ENCODE data around the gene DUSP23. TPM values are rescaled to one million over a fixed set of nuclear protein-coding genes. Genes with fewer than 3 reads are reported as not detected.

DUSP23 gene
- total RNA-seq, 4 donors from 2014 or later: 93.1 to 108 (median 98.6) TPM

DNA sequence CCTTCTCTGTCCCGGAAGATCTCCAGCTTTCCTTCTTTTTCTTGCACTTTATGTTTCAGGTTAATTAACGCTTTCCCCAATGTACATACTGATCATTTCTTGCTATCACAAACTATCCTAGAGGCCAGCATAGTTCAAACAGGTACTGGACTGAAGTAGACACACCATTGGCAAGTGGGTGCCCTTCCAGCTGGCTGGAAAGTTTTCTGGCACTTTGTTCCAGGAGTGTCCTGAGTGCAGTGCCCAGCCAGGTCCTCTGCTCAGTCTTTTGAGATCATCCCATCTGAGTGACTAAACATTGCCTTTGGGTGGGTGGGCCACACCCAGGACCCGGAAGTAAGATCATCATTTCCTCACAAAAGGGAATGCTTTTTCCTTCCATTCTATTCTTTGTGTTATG lies 15.0 kb upstream of the DUSP23 start:
- ATAC-seq (ENCODE audit: low FRiP score): no peak
- TF ChIP-seq, protein P1, sequence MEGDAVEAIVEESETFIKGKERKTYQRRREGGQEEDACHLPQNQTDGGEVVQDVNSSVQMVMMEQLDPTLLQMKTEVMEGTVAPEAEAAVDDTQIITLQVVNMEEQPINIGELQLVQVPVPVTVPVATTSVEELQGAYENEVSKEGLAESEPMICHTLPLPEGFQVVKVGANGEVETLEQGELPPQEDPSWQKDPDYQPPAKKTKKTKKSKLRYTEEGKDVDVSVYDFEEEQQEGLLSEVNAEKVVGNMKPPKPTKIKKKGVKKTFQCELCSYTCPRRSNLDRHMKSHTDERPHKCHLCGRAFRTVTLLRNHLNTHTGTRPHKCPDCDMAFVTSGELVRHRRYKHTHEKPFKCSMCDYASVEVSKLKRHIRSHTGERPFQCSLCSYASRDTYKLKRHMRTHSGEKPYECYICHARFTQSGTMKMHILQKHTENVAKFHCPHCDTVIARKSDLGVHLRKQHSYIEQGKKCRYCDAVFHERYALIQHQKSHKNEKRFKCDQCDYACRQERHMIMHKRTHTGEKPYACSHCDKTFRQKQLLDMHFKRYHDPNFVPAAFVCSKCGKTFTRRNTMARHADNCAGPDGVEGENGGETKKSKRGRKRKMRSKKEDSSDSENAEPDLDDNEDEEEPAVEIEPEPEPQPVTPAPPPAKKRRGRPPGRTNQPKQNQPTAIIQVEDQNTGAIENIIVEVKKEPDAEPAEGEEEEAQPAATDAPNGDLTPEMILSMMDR (IDR thresholded peaks at IDR 0.05): no peak
- no peak for DNase-seq (ENCODE audit: low spot score)

DNA sequence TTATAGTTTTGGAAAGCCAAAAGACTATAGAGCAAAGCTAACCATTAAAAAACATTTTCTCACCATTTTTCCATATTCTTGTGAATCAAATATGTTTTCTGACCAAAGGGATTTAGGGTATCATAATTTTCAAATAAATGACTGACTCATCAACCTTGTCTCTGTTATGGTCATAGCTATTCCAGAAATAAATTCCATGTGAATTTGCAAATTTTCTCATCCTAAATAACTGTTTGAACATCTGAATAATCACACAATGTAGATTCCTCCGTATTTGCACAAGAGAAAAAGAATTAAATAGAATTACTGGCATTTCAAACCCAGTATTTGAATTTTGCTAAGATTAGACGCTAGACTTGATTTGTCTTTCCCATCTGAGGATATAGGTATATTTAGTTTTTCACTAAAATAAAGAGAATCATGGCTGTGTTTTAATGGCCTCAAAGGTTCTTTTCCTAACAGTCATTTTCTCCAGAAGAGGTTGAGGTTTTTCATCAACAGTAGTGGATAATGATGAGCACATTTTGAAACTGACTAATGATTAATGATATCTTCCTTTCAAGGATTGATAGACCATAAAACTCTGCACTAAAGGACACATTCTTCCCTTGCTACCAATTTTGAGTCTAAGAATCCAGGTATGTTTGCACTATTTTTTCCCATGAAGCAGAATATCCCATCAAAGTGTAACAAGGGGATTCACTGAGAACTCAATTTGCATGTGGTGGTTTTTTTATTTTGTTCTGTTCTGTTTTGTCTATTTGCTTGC lies 9.5 kb upstream of the DUSP23 start:
- TF ChIP-seq, protein P1 (IDR thresholded peaks at IDR 0.05): no peak
- no peak for DNase-seq (ENCODE audit: low spot score)
- ATAC-seq (ENCODE audit: low FRiP score): no peak

DNA sequence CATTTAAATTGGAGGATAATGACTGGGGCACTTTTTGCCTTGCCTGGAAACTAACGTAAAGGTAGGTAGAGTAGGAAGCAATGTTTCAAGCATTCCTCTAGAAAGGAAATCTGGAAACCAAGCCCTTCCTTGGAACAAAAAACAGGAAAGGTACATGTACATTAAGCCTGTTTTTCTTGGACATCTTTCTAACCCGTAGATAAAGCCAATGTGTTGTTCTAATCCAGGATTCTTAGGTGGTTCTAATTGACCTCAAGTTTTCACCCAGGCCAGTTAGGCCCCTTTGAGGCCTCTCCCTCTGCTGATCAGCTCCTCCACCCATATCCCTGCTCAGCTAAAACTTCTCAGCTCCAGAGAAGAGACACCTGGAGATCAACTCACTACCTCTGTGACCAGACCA lies 6.3 kb upstream of the DUSP23 start:
- ATAC-seq (ENCODE audit: low FRiP score) (no peak), DNase-seq (ENCODE audit: low spot score) (no peak)
- TF ChIP-seq, protein P1 (IDR thresholded peaks at IDR 0.05): no peak

DNA sequence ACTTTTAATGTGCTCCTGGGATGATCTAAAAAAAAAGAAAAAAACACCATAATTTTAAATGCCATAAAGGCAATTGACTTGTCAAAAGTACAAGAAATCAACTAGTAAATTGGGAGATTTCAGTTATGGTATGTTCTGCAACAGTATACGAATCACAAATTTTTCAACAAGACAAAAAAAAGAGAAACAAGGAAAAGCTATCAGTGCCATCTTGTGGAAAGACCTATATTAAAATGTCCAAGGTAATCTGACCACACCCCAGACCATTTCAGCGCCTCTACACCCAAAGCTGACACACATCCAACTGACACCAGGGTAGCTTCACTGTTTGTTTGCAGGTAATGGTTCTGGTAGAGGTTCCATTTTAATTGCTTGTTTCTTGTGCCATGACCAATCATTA lies 5.0 kb upstream of the DUSP23 start:
- ATAC-seq (ENCODE audit: low FRiP score) (no peak), DNase-seq (ENCODE audit: low spot score) (no peak)
- TF ChIP-seq, protein P1 (IDR thresholded peaks at IDR 0.05): no peak

DNA sequence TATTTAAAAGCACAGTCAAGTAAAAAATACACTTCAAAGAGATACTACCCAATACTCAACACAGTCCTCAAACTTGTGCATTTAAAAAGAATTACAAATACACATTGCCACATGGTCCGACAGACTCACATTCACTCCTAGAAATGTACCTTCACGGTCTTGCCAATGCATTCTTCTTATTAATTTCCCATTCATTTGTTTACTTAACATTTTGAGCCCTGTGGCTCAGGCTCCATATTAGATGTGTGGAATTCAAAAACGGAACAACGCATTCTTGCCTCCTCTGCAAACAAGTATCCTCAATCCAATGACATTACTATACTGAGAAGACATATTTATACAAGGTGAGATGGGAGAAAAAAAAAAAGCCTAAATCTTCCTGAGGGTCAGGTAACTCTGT lies 2.5 kb upstream of the DUSP23 start:
- no peak for ATAC-seq (ENCODE audit: low FRiP score)

DNA sequence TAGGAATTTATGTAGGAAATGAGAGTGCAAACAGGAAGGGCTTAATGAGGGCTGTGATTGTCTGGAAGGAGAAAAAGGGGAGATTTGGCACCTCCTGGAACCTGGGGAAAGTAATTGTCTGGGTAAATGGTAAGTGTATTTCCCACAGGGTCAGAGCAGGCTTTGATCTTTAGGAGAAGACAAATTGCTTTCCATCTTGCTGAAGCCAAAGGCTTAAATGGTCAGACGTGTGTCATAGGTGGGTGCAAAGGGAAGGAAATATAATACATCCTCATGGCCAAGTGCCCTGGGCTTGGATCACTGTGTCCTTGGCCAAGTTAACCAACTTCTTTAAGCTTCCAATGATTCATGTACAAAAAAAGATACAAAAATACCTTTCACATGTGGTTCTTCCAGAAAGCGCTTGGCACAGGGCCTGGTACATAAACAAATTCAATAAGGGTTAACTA lies 1.3 kb upstream of the DUSP23 start:
- DNase-seq (ENCODE audit: low spot score): no peak
- peak; percentile 60 for ATAC-seq (ENCODE audit: low FRiP score)
- TF ChIP-seq, protein P1 (IDR thresholded peaks at IDR 0.05): no peak

More for the DNA sequence above, 2.5 kb upstream of the DUSP23 start:
- no peak for DNase-seq (ENCODE audit: low spot score)
- TF ChIP-seq, protein P1 (IDR thresholded peaks at IDR 0.05): no peak

DNA sequence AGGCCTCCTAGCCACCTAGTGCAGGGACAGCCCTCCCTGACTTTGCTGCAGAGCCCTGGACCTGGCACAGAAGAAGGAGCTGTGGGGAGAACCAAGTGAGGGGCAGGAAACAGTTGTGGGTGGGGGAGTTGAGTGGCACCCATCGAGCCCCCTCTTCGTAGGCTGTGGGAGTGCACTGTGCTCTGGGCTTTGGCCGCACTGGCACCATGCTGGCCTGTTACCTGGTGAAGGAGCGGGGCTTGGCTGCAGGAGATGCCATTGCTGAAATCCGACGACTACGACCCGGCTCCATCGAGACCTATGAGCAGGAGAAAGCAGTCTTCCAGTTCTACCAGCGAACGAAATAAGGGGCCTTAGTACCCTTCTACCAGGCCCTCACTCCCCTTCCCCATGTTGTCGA lies 1.2 kb downstream of the DUSP23 start:
- TF ChIP-seq, protein P1 (IDR thresholded peaks at IDR 0.05): no peak
- ATAC-seq (ENCODE audit: low FRiP score) (no peak), DNase-seq (ENCODE audit: low spot score) (no peak)

All from omental fat pad (tissue), 4 donors.